Stimulated activated CD4-positive, alpha-beta T cell treated with anti-CD3 and anti-CD28 coated beads, Interleukin-1b, Interleukin-23, amount 100 ng/mL, for 48 hours (primary cell): Measurements from ENCODE around the gene FMNL2.
"Not testable (repeated sequence)": the region's sequence is repeated elsewhere in the genome, so short reads cannot be mapped to it uniquely, and the experiment has no call there.

Experiments
- DNase-seq: peaks from one replicate; pipeline ENCODE4 v3.0.0-alpha.2; 2020

Gene FMNL2

DNA sequence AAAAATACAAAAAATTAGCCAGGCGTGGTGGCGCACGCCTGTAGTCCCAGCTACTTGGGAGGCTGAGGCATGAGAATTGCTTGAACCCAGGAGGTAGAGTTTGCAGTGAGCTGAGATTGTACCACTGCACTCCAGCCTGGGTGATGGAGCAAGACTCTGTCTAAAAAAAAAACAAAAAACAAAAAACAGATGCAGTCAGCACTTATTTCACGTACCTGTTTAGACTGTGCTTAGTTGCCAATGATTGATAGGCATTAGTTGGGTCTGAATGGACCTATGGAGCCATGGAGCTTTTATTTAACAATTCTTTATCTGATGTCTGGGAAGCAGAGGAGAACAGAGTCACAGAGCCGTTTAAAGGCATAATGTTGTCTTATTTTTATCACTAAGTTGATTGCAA is 139.5 kb downstream of the FMNL2 start:
- not testable (repeated sequence) for DNase-seq

DNA sequence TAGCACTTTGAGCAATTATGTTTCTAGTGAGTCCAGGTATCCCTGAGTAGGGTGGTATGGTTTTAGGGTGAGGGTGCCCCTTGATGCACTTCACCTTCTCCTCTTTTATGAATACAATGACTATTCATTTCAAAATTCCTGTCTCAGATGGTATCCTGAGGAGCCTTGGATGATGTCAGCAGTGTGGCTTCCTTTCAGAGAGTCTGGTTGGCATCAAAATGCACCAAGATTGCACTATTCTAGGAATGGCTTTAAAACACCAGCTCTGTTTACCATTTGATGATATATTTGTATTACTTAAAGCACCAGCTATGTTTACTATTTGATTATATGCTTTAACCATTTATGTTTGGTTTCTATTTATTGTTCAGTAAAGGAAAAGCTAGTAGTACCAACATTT is 141.0 kb downstream of the FMNL2 start:
- DNase-seq = no peak

DNA sequence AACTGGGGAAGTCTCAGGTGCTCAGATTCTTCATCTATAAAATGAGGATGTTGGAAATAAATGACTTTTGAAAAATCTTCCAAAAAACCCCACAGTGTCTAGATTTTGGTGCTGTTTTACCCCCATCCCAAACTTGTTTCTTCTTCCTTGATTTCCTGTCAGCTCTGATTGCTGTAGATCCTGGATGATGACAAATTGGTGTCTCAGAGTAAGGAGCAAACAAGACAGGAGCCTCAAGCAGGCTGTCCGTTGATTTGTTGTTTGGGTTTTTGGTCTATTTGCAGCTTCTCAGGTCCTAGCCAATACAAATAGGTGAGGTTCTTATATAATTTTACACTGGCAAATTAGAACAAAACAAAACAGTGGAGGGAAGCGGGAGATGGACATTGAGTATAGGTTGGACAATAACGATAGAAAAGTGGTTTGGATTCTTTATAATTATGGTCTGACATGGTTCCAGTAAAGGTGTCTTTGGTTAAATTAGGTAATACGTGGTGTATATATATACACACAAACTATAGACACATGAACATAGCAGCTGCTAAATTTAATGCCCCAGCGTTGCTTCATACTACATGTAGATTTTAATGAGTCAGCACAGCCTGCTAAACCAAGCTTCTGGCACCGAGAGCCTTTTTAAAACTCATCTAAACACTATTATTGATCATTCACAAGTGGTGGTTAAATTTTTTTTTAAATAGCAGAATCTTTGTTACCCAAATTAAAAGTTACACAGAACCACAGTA is 142.5 kb downstream of the FMNL2 start:
- DNase-seq = no peak

- no peak for DNase-seq
Observed at GRCh38 chr2:152479282-152479681, 144.3 kb downstream of the FMNL2 start.

DNA sequence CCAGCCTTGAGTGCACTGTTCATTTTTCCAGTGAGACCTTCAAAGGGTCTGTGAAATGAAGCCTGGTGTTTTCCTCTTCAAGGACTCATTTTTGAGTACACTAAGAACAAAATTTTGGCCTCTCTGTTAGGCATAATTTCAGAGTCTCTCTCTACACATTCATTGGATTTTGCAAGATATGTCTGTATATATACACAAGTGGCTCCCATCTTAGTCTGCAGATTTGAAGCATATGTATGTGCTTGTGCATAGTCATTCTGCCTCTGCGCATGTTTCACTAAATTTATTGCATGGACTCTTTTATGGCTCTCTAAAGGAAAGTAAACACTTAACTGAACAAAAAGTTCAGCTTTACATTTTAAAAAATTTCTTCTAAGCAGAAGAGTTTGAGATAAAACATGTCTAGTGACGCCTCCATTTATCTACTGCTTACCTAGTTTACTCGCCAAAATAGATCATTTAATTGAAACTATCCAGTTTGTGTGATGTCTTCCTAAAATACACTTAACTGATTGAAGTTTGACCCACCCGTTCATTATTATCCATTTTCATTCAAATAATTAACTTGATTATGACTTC is 145.9 kb downstream of the FMNL2 start:
- DNase-seq = no peak

DNA sequence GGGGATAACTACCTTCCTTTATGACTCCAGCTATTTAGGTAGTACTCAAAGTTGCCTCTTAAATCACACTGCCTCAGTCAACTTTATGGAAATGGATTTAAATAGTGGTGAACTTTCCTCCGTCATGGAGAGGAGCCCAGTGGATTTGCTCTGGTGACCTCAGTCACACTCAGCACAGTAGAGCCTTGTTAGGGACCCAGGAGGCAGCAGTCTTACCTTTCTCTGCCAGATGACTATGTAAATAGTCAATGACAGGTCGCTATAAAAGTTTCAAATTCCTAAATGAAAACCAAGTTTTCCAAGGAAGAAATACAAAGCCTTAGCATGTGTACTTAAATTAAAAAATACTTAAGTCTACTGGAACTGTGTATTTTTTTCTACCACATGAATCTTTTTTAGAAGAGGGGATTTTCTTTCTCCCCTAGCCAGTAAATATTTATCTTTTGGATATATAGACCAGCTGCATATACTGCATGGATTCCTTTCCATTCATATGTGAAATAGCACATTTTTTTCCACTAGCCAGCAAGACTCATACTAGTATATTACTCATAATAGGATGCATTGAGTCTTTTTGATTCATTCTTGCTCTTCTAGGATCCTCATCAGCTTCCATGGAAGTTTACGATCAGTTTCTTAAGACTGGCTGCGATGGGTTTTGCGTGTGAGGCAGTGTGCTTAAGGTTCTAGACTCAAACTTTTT is 147.1 kb downstream of the FMNL2 start:
- no peak for DNase-seq

DNA sequence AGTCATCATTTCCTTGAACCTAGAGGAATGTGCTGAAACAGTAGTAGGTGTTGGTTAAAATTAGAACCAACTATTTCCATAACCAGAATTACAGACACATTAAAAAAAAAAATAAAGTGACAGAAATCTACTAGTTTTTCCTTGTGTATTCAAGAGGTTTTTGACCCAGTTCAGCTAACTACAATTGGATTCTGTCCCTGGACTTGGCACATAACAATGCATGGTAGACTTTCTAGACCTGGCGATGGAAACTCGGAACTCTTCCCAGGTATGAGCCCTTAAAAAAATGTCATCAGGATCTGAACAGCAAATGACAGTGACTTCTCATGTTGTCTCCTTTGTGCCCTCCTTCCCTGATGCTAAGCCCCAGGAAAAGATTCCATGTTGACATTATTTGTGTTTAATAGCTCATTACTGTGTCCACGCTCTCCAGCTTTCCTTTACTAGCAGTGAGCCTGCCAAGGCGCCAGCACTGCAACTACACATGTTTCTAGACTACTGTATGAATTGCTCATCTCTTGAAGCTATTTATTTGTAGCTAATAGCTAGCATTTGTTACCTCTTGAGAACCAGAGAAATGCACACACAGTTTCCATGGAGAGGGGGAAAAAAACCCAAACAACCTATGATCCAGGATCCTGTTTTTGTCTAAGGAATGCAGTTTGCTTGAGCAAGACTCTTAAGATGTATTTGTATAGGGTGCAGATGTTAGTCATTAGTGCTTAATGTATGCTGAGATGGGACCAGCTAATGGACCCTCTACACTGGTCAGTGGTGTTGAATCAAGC is 148.5 kb downstream of the FMNL2 start:
- DNase-seq = no peak

GRCh38 chr2:152485954-152486736 is 151.2 kb downstream of the FMNL2 start:
- DNase-seq = no peak

- no peak for DNase-seq
Observed at GRCh38 chr2:152486737-152487400, 151.9 kb downstream of the FMNL2 start.

DNA sequence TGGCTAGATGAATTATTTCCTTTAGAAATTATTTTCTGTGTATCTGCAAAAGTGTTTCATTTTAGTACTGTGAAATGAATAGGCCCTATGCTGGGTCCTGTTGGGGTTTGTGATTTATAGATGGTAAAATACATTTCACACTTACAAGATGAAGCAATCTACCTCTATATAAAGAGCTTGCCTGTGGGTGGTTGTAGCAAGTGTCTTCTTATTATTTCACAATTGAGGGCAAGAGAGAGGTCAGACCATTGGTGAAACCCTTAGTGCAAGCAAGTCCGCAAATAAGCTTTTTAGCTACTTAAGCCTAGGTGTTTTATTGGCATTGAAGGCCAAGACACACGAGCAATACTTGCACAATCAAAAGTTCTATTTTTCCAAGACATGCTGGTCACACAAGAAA is 153.1 kb downstream of the FMNL2 start:
- DNase-seq = no peak

- no peak for DNase-seq
Observed at GRCh38 chr2:152489364-152489763, 154.4 kb downstream of the FMNL2 start.

- no peak for DNase-seq
Observed at GRCh38 chr2:152490686-152491455, 155.9 kb downstream of the FMNL2 start.

DNA sequence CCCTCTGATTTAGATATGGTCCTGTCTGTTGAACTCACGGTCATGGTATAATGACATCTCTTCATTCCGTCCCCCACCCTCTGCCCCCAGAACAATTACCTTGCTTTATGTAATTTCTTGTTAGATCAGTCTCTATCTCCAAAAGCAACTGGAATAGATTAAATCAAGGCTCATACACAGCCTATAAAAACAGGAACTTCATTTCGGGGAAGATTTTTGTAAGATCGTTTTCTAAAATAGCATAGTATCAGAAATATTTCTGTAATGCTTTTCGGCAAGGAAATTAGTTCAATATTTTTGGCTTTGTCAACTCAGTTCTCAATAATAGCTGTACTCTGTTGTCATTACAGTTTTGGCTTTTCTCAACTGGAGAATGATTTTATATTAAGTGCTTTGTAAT is 157.2 kb downstream of the FMNL2 start:
- DNase-seq = no peak

DNA sequence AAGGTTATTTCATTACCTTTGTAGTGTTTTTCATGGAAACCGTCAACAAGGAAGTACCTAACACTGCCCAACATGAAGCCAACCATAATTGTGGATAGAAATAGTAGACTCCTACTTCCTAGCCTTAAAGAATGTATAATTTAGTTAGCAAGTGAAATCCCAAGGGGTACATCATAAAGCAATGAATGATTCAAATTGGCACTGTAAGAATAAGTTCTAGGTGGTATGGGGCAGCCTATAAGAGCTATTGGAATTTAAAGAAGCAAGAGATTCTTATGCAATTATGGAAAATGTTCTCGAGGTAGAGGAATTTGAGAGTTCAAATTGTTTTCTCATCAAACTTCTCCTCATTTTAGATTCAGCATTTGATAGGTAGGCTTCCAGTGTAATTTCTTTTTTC is 157.9 kb downstream of the FMNL2 start:
- no peak for DNase-seq

DNA sequence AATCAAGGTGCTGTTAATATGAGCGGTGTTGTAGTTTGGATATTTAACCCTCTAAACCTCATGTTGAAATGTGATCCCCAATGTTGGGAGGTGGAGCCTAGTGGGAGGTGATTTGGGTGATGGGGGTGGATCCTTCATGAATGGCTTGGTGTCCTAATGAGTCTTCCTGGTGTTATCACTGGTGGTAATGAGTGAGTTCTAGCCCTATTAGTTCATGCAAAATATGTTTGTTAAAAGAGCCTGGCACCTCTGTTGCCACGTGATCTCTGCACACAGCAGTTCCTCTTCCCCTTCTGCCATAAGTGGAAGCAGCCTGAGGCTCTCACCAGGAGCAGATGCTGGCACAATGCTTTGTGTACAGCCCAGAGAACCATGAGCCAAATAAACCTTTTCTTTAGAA is 158.4 kb downstream of the FMNL2 start:
- no peak for DNase-seq

- DNase-seq = no peak
Observed at GRCh38 chr2:152493945-152494528, 159.1 kb downstream of the FMNL2 start.

DNA sequence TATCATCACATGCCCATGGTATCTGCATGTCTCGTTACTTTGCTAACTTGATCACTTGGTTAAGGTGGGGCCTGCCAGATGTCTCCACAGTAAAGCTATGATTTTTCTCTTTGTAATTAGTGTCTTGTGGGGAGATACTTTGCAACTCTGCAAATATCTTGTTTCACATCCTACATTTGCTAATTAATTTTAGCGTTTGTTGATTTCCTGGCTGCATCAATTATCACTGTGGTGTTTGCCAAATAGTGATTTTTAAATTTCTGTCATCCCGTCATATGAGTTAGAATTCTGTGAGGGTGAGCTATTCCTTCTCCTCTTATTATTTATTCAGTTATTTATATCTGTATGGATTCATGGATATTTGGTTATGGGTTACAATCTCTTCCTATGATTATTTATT is 161.4 kb downstream of the FMNL2 start:
- DNase-seq = no peak

- no peak for DNase-seq
Observed at GRCh38 chr2:152497481-152498052, 162.6 kb downstream of the FMNL2 start.

- DNase-seq = no peak
Observed at GRCh38 chr2:152499331-152499816, 164.4 kb downstream of the FMNL2 start.
